Measurements from ENCODE around the gene MCEE. TPM values are rescaled to one million over a fixed set of nuclear protein-coding genes. Genes with fewer than 3 reads are reported as not detected.

Gene MCEE
- total RNA-seq, 1 donor from 2014 or later: 15.2 TPM

DNA sequence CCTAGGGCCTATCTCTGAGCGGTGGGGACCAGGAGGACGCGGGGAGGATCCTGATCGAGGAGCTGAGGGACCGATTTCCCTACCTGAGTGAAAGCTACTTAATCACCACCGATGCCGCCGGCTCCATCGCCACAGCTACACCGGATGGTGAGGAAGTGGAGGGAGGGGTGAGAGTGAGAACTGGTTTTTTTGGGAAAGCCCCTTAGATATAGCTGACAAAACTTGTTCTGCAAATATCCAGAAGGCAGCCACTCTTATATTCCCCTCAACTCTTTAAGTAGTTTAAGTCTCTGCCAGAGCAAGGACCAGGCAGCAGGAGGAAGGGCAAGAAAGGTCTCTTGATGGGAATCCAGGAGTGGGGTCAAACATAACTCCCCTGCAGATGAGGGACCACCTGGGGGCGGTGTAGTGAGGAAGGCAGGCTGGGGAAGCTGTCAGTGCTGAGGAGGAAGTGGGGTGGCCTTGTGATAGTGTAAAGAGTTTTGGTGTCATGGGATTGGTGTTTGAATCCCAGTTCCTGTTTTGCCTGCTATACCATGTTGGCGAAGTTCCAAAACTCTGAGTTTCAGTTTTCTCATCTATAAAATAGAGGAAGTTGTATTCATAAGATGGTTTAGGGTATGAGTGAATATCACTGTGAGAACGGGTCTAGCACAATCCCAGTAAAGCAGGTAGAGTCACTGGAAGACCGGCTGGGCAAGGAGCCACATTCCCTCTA, 58.2 kb downstream of the MCEE start:
- no peak for DNase-seq (ENCODE audit: low spot score, unreplicated experiment)
- Mint-ChIP-seq H3K4me1 (ENCODE audit: low read depth) (peaks cover 16% of the 10 kb centered on the region), H3K27ac (peak overlapping the region; percentile 92), H3K9me3 (ENCODE audit: low read depth) (no peaks in the 10 kb centered on the region), H3K4me3 (ENCODE audit: low read depth) (no peak overlapping the region), H3K27me3 (no peaks in the 10 kb centered on the region), H3K36me3 (ENCODE audit: insufficient read depth) (peaks cover 15% of the 10 kb centered on the region)
- TF ChIP-seq, protein P1, sequence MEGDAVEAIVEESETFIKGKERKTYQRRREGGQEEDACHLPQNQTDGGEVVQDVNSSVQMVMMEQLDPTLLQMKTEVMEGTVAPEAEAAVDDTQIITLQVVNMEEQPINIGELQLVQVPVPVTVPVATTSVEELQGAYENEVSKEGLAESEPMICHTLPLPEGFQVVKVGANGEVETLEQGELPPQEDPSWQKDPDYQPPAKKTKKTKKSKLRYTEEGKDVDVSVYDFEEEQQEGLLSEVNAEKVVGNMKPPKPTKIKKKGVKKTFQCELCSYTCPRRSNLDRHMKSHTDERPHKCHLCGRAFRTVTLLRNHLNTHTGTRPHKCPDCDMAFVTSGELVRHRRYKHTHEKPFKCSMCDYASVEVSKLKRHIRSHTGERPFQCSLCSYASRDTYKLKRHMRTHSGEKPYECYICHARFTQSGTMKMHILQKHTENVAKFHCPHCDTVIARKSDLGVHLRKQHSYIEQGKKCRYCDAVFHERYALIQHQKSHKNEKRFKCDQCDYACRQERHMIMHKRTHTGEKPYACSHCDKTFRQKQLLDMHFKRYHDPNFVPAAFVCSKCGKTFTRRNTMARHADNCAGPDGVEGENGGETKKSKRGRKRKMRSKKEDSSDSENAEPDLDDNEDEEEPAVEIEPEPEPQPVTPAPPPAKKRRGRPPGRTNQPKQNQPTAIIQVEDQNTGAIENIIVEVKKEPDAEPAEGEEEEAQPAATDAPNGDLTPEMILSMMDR (IDR thresholded peaks at IDR 0.05; ENCODE audit: unreplicated experiment): no peak

DNA sequence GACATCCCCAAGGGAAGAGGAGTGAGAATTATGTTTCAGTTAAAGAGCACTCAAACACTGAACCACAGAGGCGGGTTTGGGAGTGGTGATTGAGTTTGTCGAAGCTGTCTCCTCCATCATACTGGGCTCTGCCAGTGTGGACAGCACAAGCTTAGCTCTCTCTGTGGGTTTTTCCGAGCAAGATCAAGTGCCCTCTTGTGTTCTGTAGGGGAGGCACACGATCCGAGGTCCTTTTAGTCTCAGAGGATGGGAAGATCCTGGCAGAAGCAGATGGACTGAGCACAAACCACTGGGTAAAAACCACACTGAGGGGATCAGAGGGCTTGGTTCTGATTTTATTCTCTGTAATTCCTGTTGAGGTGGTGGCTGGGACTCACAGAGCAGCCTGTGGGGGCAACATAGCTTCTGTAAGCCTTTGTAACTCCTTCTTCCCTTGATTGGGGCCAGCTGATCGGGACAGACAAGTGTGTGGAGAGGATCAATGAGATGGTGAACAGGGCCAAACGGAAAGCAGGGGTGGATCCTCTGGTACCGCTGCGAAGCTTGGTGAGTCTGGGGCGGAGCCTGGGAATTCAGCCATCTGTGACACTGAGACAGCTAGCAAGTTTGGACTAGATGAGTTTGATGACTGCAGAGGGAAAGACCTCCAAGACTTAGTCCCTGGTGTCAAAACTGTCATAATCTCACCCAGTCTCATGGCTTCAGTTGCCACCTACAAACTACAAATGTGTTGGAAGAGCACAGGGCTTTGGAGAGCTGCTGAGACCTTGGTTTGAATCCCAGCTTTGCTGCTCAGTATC, 59.5 kb downstream of the MCEE start:
- H3K4me3 Mint-ChIP-seq (ENCODE audit: low read depth): peak overlapping the region; percentile 91
- peaks cover 15% of the 10 kb centered on the region for H3K36me3 Mint-ChIP-seq (ENCODE audit: insufficient read depth)
- peaks cover 16% of the 10 kb centered on the region for H3K4me1 Mint-ChIP-seq (ENCODE audit: low read depth)
- H3K27me3 Mint-ChIP-seq: no peaks in the 10 kb centered on the region
- TF ChIP-seq, protein P1 (IDR thresholded peaks at IDR 0.05; ENCODE audit: unreplicated experiment): peak; percentile 37
- H3K27ac Mint-ChIP-seq: peak overlapping the region; percentile 31
- no peak for DNase-seq (ENCODE audit: low spot score, unreplicated experiment)
- no peaks in the 10 kb centered on the region for H3K9me3 Mint-ChIP-seq (ENCODE audit: low read depth)

DNA sequence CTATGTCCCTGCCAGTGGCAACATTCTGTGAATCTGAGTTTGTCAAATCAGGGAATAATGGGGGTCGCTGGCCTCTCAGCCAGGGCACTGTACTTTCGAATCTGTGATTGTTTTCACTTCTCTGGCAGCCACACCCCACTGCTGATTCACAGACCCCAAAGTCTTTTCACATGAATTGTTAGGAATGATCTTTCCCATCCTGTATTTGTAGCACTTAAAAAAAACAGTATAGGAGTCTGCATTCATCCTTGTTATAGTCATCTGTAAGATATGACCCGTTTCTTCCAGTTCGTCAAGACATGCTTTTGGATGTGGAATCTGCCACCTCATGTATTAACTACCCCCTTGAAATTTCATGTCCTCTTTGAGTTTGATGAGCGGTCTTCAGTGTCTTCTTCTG, 60.7 kb downstream of the MCEE start:
- Mint-ChIP-seq H3K36me3 (ENCODE audit: insufficient read depth) (peaks cover 15% of the 10 kb centered on the region), H3K4me1 (ENCODE audit: low read depth) (peaks cover 16% of the 10 kb centered on the region), H3K27ac (peak overlapping the region; percentile 98), H3K27me3 (peaks cover 3% of the 10 kb centered on the region), H3K9me3 (ENCODE audit: low read depth) (no peaks in the 10 kb centered on the region), H3K4me3 (ENCODE audit: low read depth) (peak overlapping the region; percentile 91)
- no peak for DNase-seq (ENCODE audit: low spot score, unreplicated experiment)
- TF ChIP-seq, protein P1 (IDR thresholded peaks at IDR 0.05; ENCODE audit: unreplicated experiment): no peak

DNA sequence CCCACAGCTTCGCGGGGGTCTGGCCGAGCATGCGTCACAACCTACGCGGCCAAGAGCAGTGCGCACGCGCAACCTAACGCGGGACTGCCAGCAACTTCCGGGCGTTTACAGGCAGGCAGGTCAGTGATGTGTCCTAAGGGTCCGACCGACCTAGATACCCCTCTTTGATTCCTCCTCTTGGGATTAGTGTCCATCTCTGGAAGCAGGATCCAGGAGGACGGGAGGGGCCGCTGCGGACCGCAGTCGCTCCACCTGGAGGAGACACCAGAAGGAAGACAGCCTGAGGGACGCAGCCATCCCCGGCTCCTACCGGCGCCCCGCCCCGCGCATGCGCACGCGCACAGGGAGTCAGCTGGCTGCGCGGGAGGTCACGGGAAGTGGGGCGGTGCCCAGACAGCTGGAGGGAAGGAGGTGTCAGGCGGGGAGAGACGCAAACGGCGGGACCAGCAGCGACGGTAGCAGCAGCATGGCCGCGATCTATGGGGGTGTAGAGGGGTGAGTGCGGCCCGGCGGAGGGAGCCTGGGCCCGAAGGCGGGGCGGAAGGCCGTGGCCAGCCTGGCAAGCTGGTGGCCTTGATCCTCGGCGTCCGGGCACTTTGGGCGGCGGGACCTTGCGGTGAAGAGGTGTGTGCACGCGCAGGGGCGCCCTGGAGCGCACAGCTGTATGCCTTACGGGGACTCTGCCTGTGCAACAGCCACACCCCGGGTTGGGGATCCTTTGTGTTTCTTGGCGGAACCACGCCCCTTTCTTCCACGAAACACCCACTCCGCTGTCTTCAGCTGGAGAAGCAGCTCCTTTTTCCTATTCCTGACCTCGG, 61.6 kb downstream of the MCEE start, which contains the start of gene NAGK:
Gene NAGK, plus strand, starts transcription at position 431 of the 818 bp plus-strand sequence. Its CDS starts 36 bp downstream, at position 467.
- Mint-ChIP-seq H3K27ac (peak within 1 kb of the TSS; percentile 98), H3K27me3 (peaks cover 3% of the 10 kb centered on the region), H3K4me3 (ENCODE audit: low read depth) (peak within 1 kb of the TSS; percentile 91), H3K9me3 (ENCODE audit: low read depth) (no peaks in the 10 kb centered on the region), H3K36me3 (ENCODE audit: insufficient read depth) (peaks cover 6% of the 10 kb centered on the region), H3K4me1 (ENCODE audit: low read depth) (peaks cover 16% of the 10 kb centered on the region)
- DNase-seq (ENCODE audit: low spot score, unreplicated experiment): peak; percentile 94
- TF ChIP-seq, protein P1 (IDR thresholded peaks at IDR 0.05; ENCODE audit: unreplicated experiment): no peak

All from progenitor cell of endocrine pancreas (in vitro differentiated cells).